Esophagus squamous epithelium (tissue), 4 donors: ENCODE data around the gene TNNT1.

Source experiments
- CTCF ChIP-seq, 6 experiments: fragments of 450-650 bp in 4 of 6; fragments of 200-600 bp in 2 of 6; sonication (generic) in 2 of 6; IDR thresholded peaks; one replicate each; pipeline ENCODE4 v1.5.1; 2016 to 2019; ENCODE audit warnings: antibody characterized with exemption in 6 of 6, mild to moderate bottlenecking in 4 of 6, moderate library complexity in 4 of 6
- POLR2A ChIP-seq, 4 donors: fragments of 450-650 bp; IDR thresholded peaks; one replicate each; pipeline ENCODE4 v1.6.1; 2017; ENCODE audit warnings: antibody characterized with exemption in 4 of 4, mild to moderate bottlenecking in 4 of 4, moderate library complexity in 3 of 4

GRCh38 chr19:55188625-55189024 lies 39.6 kb upstream of the TNNT1 start:
- no peak for TF ChIP-seq CTCF (IDR thresholded peaks at IDR 0.05)
- TF ChIP-seq POLR2A (IDR thresholded peaks at IDR 0.05), result no peak
